Measurements from ENCODE around the gene SLC9A9. TPM values are rescaled to one million over a fixed set of nuclear protein-coding genes. Genes with fewer than 3 reads are reported as not detected.
"Not testable (repeated sequence)": the region's sequence is repeated elsewhere in the genome, so short reads cannot be mapped to it uniquely, and the experiment has no call there.

SLC9A9 gene
- total and polyA plus RNA-seq, 8 donors: 0.58 to 29.7 (median 14.0) TPM

- intact Hi-C loops (cut with DNase I; ENCODE audit: low total_unique reads): no loop called here
- H3K4me1 ChIP-seq: no peaks in the 10 kb centered on the region
- H3K27me3 ChIP-seq: no peaks in the 10 kb centered on the region
- 70 to 87% (median 80%) methylated on average over 3 of the region's 3 CpGs for WGBS, 5 donors
- no peak for TF ChIP-seq CTCF (IDR thresholded peaks at IDR 0.05)
- no peaks in the 10 kb centered on the region for H3K36me3 ChIP-seq
- no peaks in the 10 kb centered on the region for H3K9me3 ChIP-seq
- DNase-seq: no peak
- H3K27ac ChIP-seq: no peak overlapping the region
- H3K4me3 ChIP-seq: no peak overlapping the region
Observed at GRCh38 chr3:143286392-143287010, 561.8 kb downstream of the SLC9A9 start.

- no peaks in the 10 kb centered on the region for H3K27me3 ChIP-seq
- no peaks in the 10 kb centered on the region for H3K4me1 ChIP-seq
- WGBS, 5 donors: 65 to 79% (median 70%) methylated on average over 4 of the region's 4 CpGs
- no peak overlapping the region for H3K27ac ChIP-seq
- no peaks in the 10 kb centered on the region for H3K9me3 ChIP-seq
- intact Hi-C loops (cut with DNase I; ENCODE audit: low total_unique reads): no loop called here
- no peak overlapping the region for H3K4me3 ChIP-seq
- no peak for TF ChIP-seq CTCF (IDR thresholded peaks at IDR 0.05)
- no peak for TF ChIP-seq EP300 (IDR thresholded peaks at IDR 0.05)
- TF ChIP-seq POLR2A (IDR thresholded peaks at IDR 0.05): no peak
- no peak for TF ChIP-seq POLR2AphosphoS5 (IDR thresholded peaks at IDR 0.05)
- no peak for DNase-seq
- no peaks in the 10 kb centered on the region for H3K36me3 ChIP-seq
Observed at GRCh38 chr3:143283432-143284128, 564.7 kb downstream of the SLC9A9 start.

- Histone ChIP-seq H3K9me3 (no peaks in the 10 kb centered on the region), H3K4me3 (no peak overlapping the region), H3K27me3 (no peaks in the 10 kb centered on the region), H3K36me3 (no peaks in the 10 kb centered on the region), H3K4me1 (no peaks in the 10 kb centered on the region), H3K27ac (no peak overlapping the region)
- TF ChIP-seq CTCF (IDR thresholded peaks at IDR 0.05) (no peak), POLR2A (IDR thresholded peaks at IDR 0.05) (no peak), EP300 (IDR thresholded peaks at IDR 0.05) (no peak), POLR2AphosphoS5 (IDR thresholded peaks at IDR 0.05) (no peak)
- DNase-seq: peak in 1 of 2 donors; percentile 11
- intact Hi-C loops (cut with DNase I; ENCODE audit: low total_unique reads): no loop called here
- 91 to 96% (median 94%) methylated on average over 2 of the region's 2 CpGs for WGBS, 5 donors
Observed at GRCh38 chr3:143280984-143281383, 567.3 kb downstream of the SLC9A9 start.

- H3K4me1 ChIP-seq; H3K9me3 ChIP-seq; H3K36me3 ChIP-seq; H3K27ac ChIP-seq; H3K27me3 ChIP-seq; DNase-seq; intact Hi-C loops (cut with DNase I; ENCODE audit: low total_unique reads); H3K4me3 ChIP-seq: not testable (repeated sequence)
- 93 to 98% (median 95%) methylated on average over 5 of the region's 5 CpGs for WGBS, 5 donors
Observed at GRCh38 chr3:143279567-143279966, 568.7 kb downstream of the SLC9A9 start.

DNA sequence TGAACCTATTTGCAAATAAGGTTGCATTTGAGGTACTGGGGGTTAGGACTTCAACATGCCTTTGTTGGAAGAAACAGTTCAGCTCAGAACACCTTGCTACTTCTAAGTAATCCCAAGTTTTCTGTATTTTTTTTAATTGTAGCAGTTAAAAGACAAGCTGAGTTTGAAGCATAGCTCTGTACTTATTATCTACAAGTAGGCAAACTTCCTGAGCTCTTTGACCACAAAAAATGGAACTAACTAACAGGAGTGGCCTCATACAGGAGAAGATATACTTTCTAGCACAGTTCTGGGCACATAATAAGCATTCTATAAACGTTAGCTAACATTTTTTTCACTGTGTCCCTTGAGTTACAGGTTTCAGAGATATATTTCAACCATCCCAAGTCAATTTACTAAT is 569.5 kb downstream of the SLC9A9 start:
- TF ChIP-seq POLR2AphosphoS5 (IDR thresholded peaks at IDR 0.05) (no peak), CTCF (IDR thresholded peaks at IDR 0.05) (no peak), POLR2A (IDR thresholded peaks at IDR 0.05) (no peak), EP300 (IDR thresholded peaks at IDR 0.05) (no peak)
- Histone ChIP-seq H3K27me3 (no peaks in the 10 kb centered on the region), H3K4me1 (no peaks in the 10 kb centered on the region), H3K9me3 (no peaks in the 10 kb centered on the region), H3K4me3 (no peak overlapping the region), H3K36me3 (no peaks in the 10 kb centered on the region), H3K27ac (no peak overlapping the region)
- no peak for DNase-seq
- 36 to 65% (median 52%) methylated on average over 1 of the region's 1 CpG for WGBS, 5 donors
- intact Hi-C loops (cut with DNase I; ENCODE audit: low total_unique reads): no loop called here
